K562 (cell line): ENCODE measurements around the gene GLG1. TPM values are rescaled to one million over a fixed set of nuclear protein-coding genes. Genes with fewer than 3 reads are reported as not detected.

Experiments used
- KAT7 ChIP-seq: sonication (generic); formaldehyde crosslinking; IDR thresholded peaks from 2 replicates; pipeline ENCODE4 v1.8.0; 2022; ENCODE audit warnings: missing genetic modification reagents, mild to moderate bottlenecking, borderline replicate concordance
- REST ChIP-seq, 2 experiments: fragments of 450-650 bp; formaldehyde crosslinking in 1 of 2; IDR thresholded peaks; 2 replicates each; pipeline versions ENCODE4 v1.4.0 to v1.6.1; 2014 to 2020; ENCODE audit warnings: mild to moderate bottlenecking in 2 of 2, borderline replicate concordance in 1 of 2, low read depth in 1 of 2
- polyA plus RNA-seq, 8 experiments: library from polyadenylated mRNA; depleted of rRNA in 4 of 8; stranded (reverse) in 5 of 8; unstranded in 3 of 8; fragments of >200 nt; fragmentation: Nextera tagmentation in 2 of 8; fragmentation: Illumina TruSeq in 1 of 8; extraction: Ambion mirVana in 2 of 8; extraction: Trizol in 1 of 8; gene quantifications; 2 replicates each; pipeline versions ENCODE4 v1.2.1 to v1.2.3, GENCODE V29; 2011 to 2014; ENCODE audit warnings: inconsistent platforms in 1 of 8, missing spikeins in 1 of 8
- total RNA-seq, 7 experiments: library from RNA; depleted of rRNA in 6 of 7; stranded (reverse); fragments of >200 nt in 6 of 7; fragmentation: Illumina TruSeq in 2 of 7; extraction: Trizol in 2 of 7; gene quantifications; 2 replicates each; pipeline versions ENCODE4 v1.2.1 to v1.2.3, GENCODE V29; 2011 to 2021; ENCODE audit warnings: low replicate concordance in 1 of 7

Gene GLG1
- total and polyA plus RNA-seq, 9 of the 15 experiments (the other 6 are each of a cell fraction or from before 2014, with no cell fraction given) = 6.2 to 36.0 (median 23.6) TPM

- TF ChIP-seq REST (IDR thresholded peaks at IDR 0.05; ENCODE audit: borderline replicate concordance) (no peak), REST (CRISPR knock-in tag; IDR thresholded peaks at IDR 0.05; ENCODE audit: low read depth) (no peak), KAT7 (CRISPR knock-in tag) (no peak)
Measured at GRCh38 chr16:74622005-74622404, 15.1 kb upstream of the GLG1 start (continued).
